Measurements from ENCODE around the gene PPP2R3A.

GRCh38 chr3:136008221-136008620 is 42.7 kb downstream of the PPP2R3A start:
- TF ChIP-seq CTCF (optimal IDR thresholded peaks at IDR 0.05 in 1 of 3, IDR thresholded peaks at IDR 0.05 in 1 of 3, conservative IDR thresholded peaks at IDR 0.05 in 1 of 3; ENCODE audit: extremely low read depth in 1 of 3, insufficient read depth in 2 of 3, low read length in 3 of 3) (no peak), EZH2 (IDR thresholded peaks at IDR 0.05; ENCODE audit: low read length) (no peak)
